ENCODE results near the gene GTF3C4.

Gene GTF3C4

GRCh38 chr9:132672413-132672690 lies 2.1 kb downstream of the GTF3C4 start:
- Histone ChIP-seq H3K4me3 (peak overlapping the region; percentile 90), H3K27ac (no peak overlapping the region), H3K36me3 (ENCODE audit: insufficient read depth, low read length) (peaks cover 26% of the 10 kb centered on the region), H3K9ac (ENCODE audit: insufficient read length) (no peak overlapping the region), H3K9me3 (ENCODE audit: low read depth, low read length) (no peaks in the 10 kb centered on the region)
- TF ChIP-seq EZH2 (IDR thresholded peaks at IDR 0.05) (no peak), FOXP2 (optimal IDR thresholded peaks at IDR 0.05; ENCODE audit: control extremely low read depth, extremely low read length, insufficient read depth) (no peak), POLR2AphosphoS5 (IDR thresholded peaks at IDR 0.05; ENCODE audit: borderline replicate concordance, low read depth, low read length) (no peak)
- no peak for DNase-seq (ENCODE audit: low read depth, low spot score)

- H3K4me3 ChIP-seq, result peak overlapping the region; percentile 59
- H3K9me3 ChIP-seq (ENCODE audit: low read depth, low read length), result no peaks in the 10 kb centered on the region
- DNase-seq (ENCODE audit: low read depth, low spot score), result no peak
- no peak overlapping the region for H3K27ac ChIP-seq
- TF ChIP-seq FOXP2 (optimal IDR thresholded peaks at IDR 0.05; ENCODE audit: control extremely low read depth, extremely low read length, insufficient read depth) (no peak), EZH2 (IDR thresholded peaks at IDR 0.05) (no peak), POLR2AphosphoS5 (IDR thresholded peaks at IDR 0.05; ENCODE audit: borderline replicate concordance, low read depth, low read length) (no peak)
- H3K36me3 ChIP-seq (ENCODE audit: insufficient read depth, low read length), result peaks cover 35% of the 10 kb centered on the region
- H3K9ac ChIP-seq (ENCODE audit: insufficient read length), result no peak overlapping the region
Measured at GRCh38 chr9:132673355-132673754, 3.1 kb downstream of the GTF3C4 start.

- H3K36me3 ChIP-seq (ENCODE audit: insufficient read depth, low read length), result peaks cover 46% of the 10 kb centered on the region
- no peak overlapping the region for H3K27ac ChIP-seq
- H3K9ac ChIP-seq (ENCODE audit: insufficient read length), result no peak overlapping the region
- H3K9me3 ChIP-seq (ENCODE audit: low read depth, low read length), result no peaks in the 10 kb centered on the region
- H3K4me3 ChIP-seq, result no peak overlapping the region
- TF ChIP-seq FOXP2 (optimal IDR thresholded peaks at IDR 0.05; ENCODE audit: control extremely low read depth, extremely low read length, insufficient read depth) (no peak), POLR2AphosphoS5 (IDR thresholded peaks at IDR 0.05; ENCODE audit: borderline replicate concordance, low read depth, low read length) (no peak), EZH2 (IDR thresholded peaks at IDR 0.05) (no peak)
- DNase-seq (ENCODE audit: low read depth, low spot score), result no peak
Measured at GRCh38 chr9:132674485-132674884, 4.2 kb downstream of the GTF3C4 start.

- H3K27ac ChIP-seq, result no peak overlapping the region
- H3K36me3 ChIP-seq (ENCODE audit: insufficient read depth, low read length), result peaks cover 66% of the 10 kb centered on the region
- no peak for DNase-seq (ENCODE audit: low read depth, low spot score)
- no peak overlapping the region for H3K4me3 ChIP-seq
- no peak for TF ChIP-seq EZH2 (IDR thresholded peaks at IDR 0.05)
- TF ChIP-seq POLR2AphosphoS5 (IDR thresholded peaks at IDR 0.05; ENCODE audit: borderline replicate concordance, low read depth, low read length), result no peak
- TF ChIP-seq FOXP2 (optimal IDR thresholded peaks at IDR 0.05; ENCODE audit: control extremely low read depth, extremely low read length, insufficient read depth), result no peak
- H3K9me3 ChIP-seq (ENCODE audit: low read depth, low read length), result no peaks in the 10 kb centered on the region
- no peak overlapping the region for H3K9ac ChIP-seq (ENCODE audit: insufficient read length)
Measured at GRCh38 chr9:132677976-132678375, 7.7 kb downstream of the GTF3C4 start.

- no peak overlapping the region for H3K27ac ChIP-seq
- TF ChIP-seq POLR2AphosphoS5 (IDR thresholded peaks at IDR 0.05; ENCODE audit: borderline replicate concordance, low read depth, low read length) (no peak), FOXP2 (optimal IDR thresholded peaks at IDR 0.05; ENCODE audit: control extremely low read depth, extremely low read length, insufficient read depth) (no peak), EZH2 (IDR thresholded peaks at IDR 0.05) (no peak)
- no peaks in the 10 kb centered on the region for H3K9me3 ChIP-seq (ENCODE audit: low read depth, low read length)
- DNase-seq (ENCODE audit: low read depth, low spot score), result no peak
- peaks cover 71% of the 10 kb centered on the region for H3K36me3 ChIP-seq (ENCODE audit: insufficient read depth, low read length)
- H3K4me3 ChIP-seq, result no peak overlapping the region
- H3K9ac ChIP-seq (ENCODE audit: insufficient read length), result no peak overlapping the region
Measured at GRCh38 chr9:132679946-132680625, 9.8 kb downstream of the GTF3C4 start.

- peaks cover 86% of the 10 kb centered on the region for H3K36me3 ChIP-seq (ENCODE audit: insufficient read depth, low read length)
- no peak overlapping the region for H3K9ac ChIP-seq (ENCODE audit: insufficient read length)
- no peak for TF ChIP-seq FOXP2 (optimal IDR thresholded peaks at IDR 0.05; ENCODE audit: control extremely low read depth, extremely low read length, insufficient read depth)
- TF ChIP-seq EZH2 (IDR thresholded peaks at IDR 0.05), result no peak
- TF ChIP-seq POLR2AphosphoS5 (IDR thresholded peaks at IDR 0.05; ENCODE audit: borderline replicate concordance, low read depth, low read length), result no peak
- no peak overlapping the region for H3K4me3 ChIP-seq
- no peak for DNase-seq (ENCODE audit: low read depth, low spot score)
- no peaks in the 10 kb centered on the region for H3K9me3 ChIP-seq (ENCODE audit: low read depth, low read length)
- H3K27ac ChIP-seq, result no peak overlapping the region
Measured at GRCh38 chr9:132681561-132681960, 11.3 kb downstream of the GTF3C4 start.

- DNase-seq (ENCODE audit: low read depth, low spot score), result no peak
- Histone ChIP-seq H3K27ac (no peak overlapping the region), H3K9me3 (ENCODE audit: low read depth, low read length) (no peaks in the 10 kb centered on the region), H3K4me3 (no peak overlapping the region), H3K9ac (ENCODE audit: insufficient read length) (no peak overlapping the region), H3K36me3 (ENCODE audit: insufficient read depth, low read length) (peaks cover 90% of the 10 kb centered on the region)
- no peak for TF ChIP-seq FOXP2 (optimal IDR thresholded peaks at IDR 0.05; ENCODE audit: control extremely low read depth, extremely low read length, insufficient read depth)
- no peak for TF ChIP-seq EZH2 (IDR thresholded peaks at IDR 0.05)
- TF ChIP-seq POLR2AphosphoS5 (IDR thresholded peaks at IDR 0.05; ENCODE audit: borderline replicate concordance, low read depth, low read length), result no peak
Measured at GRCh38 chr9:132683873-132684272, 13.6 kb downstream of the GTF3C4 start.

- Histone ChIP-seq H3K4me3 (no peak overlapping the region), H3K36me3 (ENCODE audit: insufficient read depth, low read length) (peaks cover 80% of the 10 kb centered on the region), H3K9ac (ENCODE audit: insufficient read length) (no peak overlapping the region), H3K9me3 (ENCODE audit: low read depth, low read length) (peaks cover 3% of the 10 kb centered on the region; the same call in 1 of the 2 replicates), H3K27ac (no peak overlapping the region)
- DNase-seq (ENCODE audit: low read depth, low spot score), result no peak
- TF ChIP-seq POLR2AphosphoS5 (IDR thresholded peaks at IDR 0.05; ENCODE audit: borderline replicate concordance, low read depth, low read length), result no peak
- TF ChIP-seq EZH2 (IDR thresholded peaks at IDR 0.05), result no peak
- no peak for TF ChIP-seq FOXP2 (optimal IDR thresholded peaks at IDR 0.05; ENCODE audit: control extremely low read depth, extremely low read length, insufficient read depth)
Measured at GRCh38 chr9:132690696-132691095, 20.4 kb downstream of the GTF3C4 start.

- no peak for DNase-seq (ENCODE audit: low read depth, low spot score)
Measured at GRCh38 chr9:132694144-132694543, 23.9 kb downstream of the GTF3C4 start.

More at GRCh38 chr9:132694144-132694543, 23.9 kb downstream of the GTF3C4 start:
- Histone ChIP-seq H3K36me3 (ENCODE audit: insufficient read depth, low read length) (peaks cover 47% of the 10 kb centered on the region), H3K27ac (no peak overlapping the region), H3K9me3 (ENCODE audit: low read depth, low read length) (peaks cover 7% of the 10 kb centered on the region), H3K9ac (ENCODE audit: insufficient read length) (no peak overlapping the region), H3K4me3 (no peak overlapping the region)
- no peak for TF ChIP-seq EZH2 (IDR thresholded peaks at IDR 0.05)
- TF ChIP-seq POLR2AphosphoS5 (IDR thresholded peaks at IDR 0.05; ENCODE audit: borderline replicate concordance, low read depth, low read length), result no peak
- TF ChIP-seq FOXP2 (optimal IDR thresholded peaks at IDR 0.05; ENCODE audit: control extremely low read depth, extremely low read length, insufficient read depth), result no peak

All from SK-N-MC (cell line).